ENCODE measurements around the gene CTCFL. TPM values are rescaled to one million over a fixed set of nuclear protein-coding genes. Genes with fewer than 3 reads are reported as not detected.

The CTCFL gene
- total and polyA plus RNA-seq, 2 of the 13 experiments (the other 11 are each of a cell fraction or from before 2014, with no cell fraction given) = 0.04 TPM; not detected in 1

- TF ChIP-seq ZNF768 (CRISPR knock-in tag; IDR thresholded peaks at IDR 0.05) (no peak), BCL6 (CRISPR knock-in tag; IDR thresholded peaks at IDR 0.05) (peak; percentile 78), TBX3 (IDR thresholded peaks at IDR 0.05; ENCODE audit: borderline replicate concordance) (peak; percentile 72; the same call in 1 of the 2 replicates), SATB2 (CRISPR knock-in tag; IDR thresholded peaks at IDR 0.05) (no peak), RXRB (CRISPR knock-in tag; IDR thresholded peaks at IDR 0.05; ENCODE audit: borderline replicate concordance) (peak; percentile 66), CCAR2 (optimal IDR thresholded peaks at IDR 0.05; ENCODE audit: low read depth, low read length) (no peak), ISL2 (CRISPR knock-in tag; IDR thresholded peaks at IDR 0.05) (peak; percentile 85), ZBED4 (CRISPR knock-in tag; IDR thresholded peaks at IDR 0.05; ENCODE audit: borderline replicate concordance) (peak; percentile 25; the same call in 1 of the 2 replicates), TCF7 (IDR thresholded peaks at IDR 0.05; ENCODE audit: low read depth) (peak; percentile 82), MIXL1 (CRISPR knock-in tag; IDR thresholded peaks at IDR 0.05) (peak; percentile 47; the same call in 1 of the 2 replicates), ZNF430 (CRISPR knock-in tag; IDR thresholded peaks at IDR 0.05) (no peak), GATAD2A (CRISPR knock-in tag; IDR thresholded peaks at IDR 0.05) (peak; percentile 85), ZBTB1 (CRISPR knock-in tag; IDR thresholded peaks at IDR 0.05; ENCODE audit: borderline replicate concordance) (no peak), KLF6 (CRISPR knock-in tag; IDR thresholded peaks at IDR 0.05) (peak; percentile 62; the same call in 1 of the 2 replicates), SOX6 (IDR thresholded peaks at IDR 0.05) (no peak), SOX6 (CRISPR knock-in tag; IDR thresholded peaks at IDR 0.05) (peak; percentile 96), ATM (IDR thresholded peaks at IDR 0.05; ENCODE audit: borderline replicate concordance) (no peak), IRF1 (CRISPR knock-in tag; IDR thresholded peaks at IDR 0.05; ENCODE audit: low read depth) (no peak), PHF8 (CRISPR knock-in tag; IDR thresholded peaks at IDR 0.05) (no peak), ZNF414 (CRISPR knock-in tag; IDR thresholded peaks at IDR 0.05) (no peak), EP300 (IDR thresholded peaks at IDR 0.05; ENCODE audit: low read depth in 2 of 2, low read length in 2 of 2) (peak in 1 of 2 experiments; percentile 95; a peak in 2 of 4 replicates), EP300 (CRISPR knock-in tag; IDR thresholded peaks at IDR 0.05; ENCODE audit: borderline replicate concordance) (no peak), RFX1 (IDR thresholded peaks at IDR 0.05) (no peak), MXD4 (CRISPR knock-in tag; IDR thresholded peaks at IDR 0.05) (no peak), SIX1 (CRISPR knock-in tag; IDR thresholded peaks at IDR 0.05; ENCODE audit: borderline replicate concordance) (peak; percentile 25; the same call in 1 of the 2 replicates), FOXK1 (CRISPR knock-in tag; IDR thresholded peaks at IDR 0.05; ENCODE audit: borderline replicate concordance, low read depth) (peak; percentile 59; the same call in 1 of the 2 replicates), ZNF260 (CRISPR knock-in tag; IDR thresholded peaks at IDR 0.05; ENCODE audit: borderline replicate concordance, low read depth) (no peak), ZNF362 (CRISPR knock-in tag; IDR thresholded peaks at IDR 0.05; ENCODE audit: borderline replicate concordance) (no peak)
Observed at GRCh38 chr20:57527728-57528127, 2.8 kb upstream of the CTCFL start (continued).
